Esophagus muscularis mucosa (tissue), 3 donors: ENCODE results near the gene CNTROB.

Source experiments
- CTCF ChIP-seq, 3 experiments: fragments of 200-600 bp in 2 of 3; fragments of 450-650 bp in 1 of 3; sonication (generic) in 2 of 3; IDR thresholded peaks; one replicate each; pipeline ENCODE4 v1.5.1; 2017 to 2019; ENCODE audit warnings: antibody characterized with exemption in 3 of 3, mild to moderate bottlenecking in 2 of 3, moderate library complexity in 1 of 3
- POLR2A ChIP-seq: fragments of 450-650 bp; IDR thresholded peaks from one replicate; pipeline ENCODE4 v1.6.1; 2017; ENCODE audit warnings: antibody characterized with exemption, moderate library complexity, mild to moderate bottlenecking, low read depth
- POLR2AphosphoS5 ChIP-seq, 2 donors: sonication (generic); formaldehyde crosslinking; IDR thresholded peaks; one replicate each; pipeline ENCODE4 v1.6.1; 2017; ENCODE audit warnings: antibody characterized with exemption in 2 of 2

GRCh38 chr17:7909089-7909488 lies 22.9 kb upstream of the CNTROB start:
- no peak for TF ChIP-seq CTCF (IDR thresholded peaks at IDR 0.05)
- no peak for TF ChIP-seq POLR2A
- TF ChIP-seq POLR2AphosphoS5 (IDR thresholded peaks at IDR 0.05): no peak
